ENCODE results near the gene EIPR1. TPM values are rescaled to one million over a fixed set of nuclear protein-coding genes. Genes with fewer than 3 reads are reported as not detected.
"Not testable (repeated sequence)": the region's sequence is repeated elsewhere in the genome, so short reads cannot be mapped to it uniquely, and the experiment has no call there.

EIPR1 gene
- total RNA-seq, 2 donors from 2014 or later: 14.1 to 16.3 TPM

DNA sequence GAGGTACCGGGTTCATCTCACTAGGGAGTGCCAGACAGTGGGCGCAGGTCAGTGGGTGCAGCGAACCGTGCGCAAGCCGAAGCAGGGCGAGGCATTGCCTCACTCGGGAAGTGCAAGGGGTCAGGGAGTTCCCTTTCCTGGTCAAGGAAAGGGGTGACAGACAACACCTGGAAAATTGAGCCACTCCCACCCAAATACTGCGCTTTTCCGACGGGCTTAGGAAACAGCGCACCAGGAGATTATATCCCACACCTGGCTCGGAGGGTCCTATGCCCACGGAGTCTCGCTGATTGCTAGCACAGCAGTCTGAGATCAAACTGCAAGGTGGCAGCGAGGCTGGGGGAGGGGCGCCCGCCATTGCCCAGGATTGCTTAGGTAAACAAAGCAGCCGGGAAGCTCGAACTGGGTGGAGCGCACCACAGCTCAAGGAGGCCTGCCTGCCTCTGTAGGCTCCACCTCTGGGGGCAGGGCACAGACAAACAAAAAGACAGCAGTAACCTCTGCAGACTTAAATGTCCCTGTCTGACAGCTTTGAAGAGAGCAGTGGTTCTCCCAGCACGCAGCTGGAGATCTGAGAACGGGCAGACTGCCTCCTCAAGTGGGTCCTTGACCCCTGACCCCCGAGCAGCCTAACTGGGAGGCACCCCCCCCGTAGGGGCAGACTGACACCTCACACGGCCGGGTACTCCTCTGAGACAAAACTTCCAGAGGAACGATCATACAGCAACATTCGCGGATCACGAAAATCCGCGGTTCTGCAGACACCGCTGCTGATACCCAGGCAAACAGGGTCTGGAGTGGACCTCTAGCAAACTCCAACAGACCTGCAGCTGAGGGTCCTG lies 8.1 kb downstream of the EIPR1 start:
- intact Hi-C loops (cut with DNase I); DNase-seq (ENCODE audit: low spot score): not testable (repeated sequence)

DNA sequence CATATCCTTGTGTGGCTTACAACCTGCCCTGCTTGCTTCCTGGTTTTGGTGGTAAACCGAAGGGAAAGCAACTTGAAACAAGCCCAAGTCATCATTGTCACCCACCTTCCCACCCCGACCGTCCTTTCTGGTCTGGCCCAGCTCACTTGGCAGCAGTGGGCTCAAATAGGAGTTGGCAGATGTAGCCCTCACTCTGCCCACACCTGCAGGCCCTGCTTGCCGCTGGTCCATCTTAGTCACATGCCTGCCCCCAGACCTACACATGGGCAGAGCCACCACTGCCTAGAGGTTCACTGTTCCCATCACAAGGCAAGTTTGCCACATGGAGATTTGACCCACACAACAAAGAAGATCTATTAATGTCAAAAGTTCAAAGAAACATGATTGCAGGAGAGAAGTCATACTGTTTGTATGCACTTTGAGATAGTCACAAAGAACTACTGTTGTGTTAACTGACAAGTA lies 9.3 kb downstream of the EIPR1 start:
- DNase-seq (ENCODE audit: low spot score): no peak
- intact Hi-C loops (cut with DNase I): no loop called here

DNA sequence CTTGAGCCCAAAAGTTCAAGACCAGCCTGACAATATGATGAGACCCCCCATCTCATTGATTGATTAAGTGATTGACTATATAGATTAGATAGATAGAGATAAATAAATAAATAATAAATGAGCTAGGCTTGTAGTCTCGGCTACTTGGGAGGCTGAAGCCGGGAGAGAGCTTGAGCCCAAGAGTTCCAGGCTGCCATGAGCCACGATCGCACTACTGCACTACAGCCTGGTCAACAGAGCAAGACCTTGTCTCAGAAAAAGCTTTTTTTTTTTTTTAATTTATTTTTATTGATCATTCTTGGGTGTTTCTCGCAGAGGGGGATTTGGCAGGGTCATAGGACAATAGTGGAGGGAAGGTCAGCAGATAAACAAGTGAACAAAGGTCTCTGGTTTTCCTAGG lies 12.4 kb downstream of the EIPR1 start:
- intact Hi-C loops (cut with DNase I): no loop called here
- DNase-seq (ENCODE audit: low spot score): no peak

DNA sequence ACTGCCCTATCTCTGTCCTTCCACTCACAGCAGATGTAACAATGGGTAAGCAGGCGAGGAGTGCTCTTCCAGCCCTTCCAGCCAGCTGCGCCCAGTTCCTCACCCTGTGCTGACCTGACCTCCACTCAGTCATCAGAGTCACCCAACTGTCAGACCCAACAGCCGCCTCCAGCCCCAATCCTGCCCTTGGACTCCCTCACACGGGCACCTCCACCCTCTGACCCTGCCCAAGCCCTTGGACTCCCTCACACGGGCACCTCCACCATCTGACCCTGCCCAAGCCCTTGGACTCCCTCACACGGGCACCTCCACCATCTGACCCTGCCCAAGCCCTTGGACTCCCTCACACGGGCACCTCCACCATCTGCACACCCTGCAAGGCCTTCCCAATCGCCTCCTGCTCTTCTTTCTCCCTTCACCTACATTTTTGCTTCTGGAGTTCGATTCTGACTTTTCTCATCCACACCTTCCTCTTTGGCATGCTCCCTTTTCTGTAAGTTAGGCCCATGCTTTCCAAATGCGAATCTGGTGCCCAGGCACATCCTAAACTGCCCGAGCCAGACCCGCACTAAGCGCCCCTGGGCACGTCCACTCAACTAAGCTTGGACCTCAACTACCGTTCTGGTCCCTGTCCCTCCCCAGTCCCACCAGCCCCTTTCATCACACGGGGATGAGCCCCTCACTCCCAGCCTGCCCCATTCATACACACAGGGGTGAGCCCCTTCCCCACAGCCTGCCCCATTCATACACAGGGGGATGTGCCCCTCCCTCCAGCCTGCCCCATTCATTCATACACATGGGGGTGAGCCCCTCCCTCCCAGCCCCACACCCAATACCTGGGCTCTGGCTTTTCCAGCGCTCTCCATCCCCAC lies 15.9 kb downstream of the EIPR1 start:
- no peak for DNase-seq (ENCODE audit: low spot score)
- intact Hi-C loops (cut with DNase I): no loop called here

DNA sequence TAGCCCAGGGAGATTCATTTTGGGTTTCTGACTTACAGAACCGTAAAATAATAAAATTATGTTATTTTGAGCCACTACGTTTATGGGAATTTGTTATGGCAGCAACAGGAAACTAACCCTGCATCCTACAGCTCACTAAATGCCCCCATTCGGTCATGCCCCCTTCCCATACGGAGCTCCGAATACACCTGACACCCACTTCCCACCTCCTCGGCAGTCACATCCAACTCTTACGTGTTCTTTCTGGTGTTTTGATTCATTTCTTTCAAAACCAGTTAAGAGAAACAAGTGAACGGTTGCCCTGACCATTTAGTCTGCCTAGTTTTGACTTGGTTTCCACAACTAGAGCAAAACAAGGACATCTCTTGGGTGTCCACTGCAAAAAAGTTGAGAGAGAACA lies 19.7 kb downstream of the EIPR1 start:
- intact Hi-C loops (cut with DNase I): no loop called here
- DNase-seq (ENCODE audit: low spot score): no peak

DNA sequence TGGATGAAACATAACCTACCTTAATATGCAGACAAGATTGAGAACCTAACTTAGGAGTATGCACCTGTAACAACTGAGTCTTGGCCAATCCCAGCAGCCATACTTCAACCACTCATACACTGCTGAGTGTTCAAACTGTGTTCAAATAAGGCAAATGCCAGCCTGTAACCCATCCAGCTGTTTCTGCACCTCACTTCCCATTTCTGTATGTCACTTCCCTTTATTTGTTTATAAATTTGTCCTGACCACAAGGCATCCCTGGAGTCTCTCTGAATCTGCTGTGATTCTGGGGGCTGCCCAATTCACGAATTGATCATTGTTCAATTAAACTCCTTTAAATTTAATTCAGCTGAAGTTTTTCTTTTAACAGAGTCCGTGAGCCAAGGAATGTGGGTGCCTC lies 20.2 kb downstream of the EIPR1 start:
- DNase-seq (ENCODE audit: low spot score); intact Hi-C loops (cut with DNase I): not testable (repeated sequence)

DNA sequence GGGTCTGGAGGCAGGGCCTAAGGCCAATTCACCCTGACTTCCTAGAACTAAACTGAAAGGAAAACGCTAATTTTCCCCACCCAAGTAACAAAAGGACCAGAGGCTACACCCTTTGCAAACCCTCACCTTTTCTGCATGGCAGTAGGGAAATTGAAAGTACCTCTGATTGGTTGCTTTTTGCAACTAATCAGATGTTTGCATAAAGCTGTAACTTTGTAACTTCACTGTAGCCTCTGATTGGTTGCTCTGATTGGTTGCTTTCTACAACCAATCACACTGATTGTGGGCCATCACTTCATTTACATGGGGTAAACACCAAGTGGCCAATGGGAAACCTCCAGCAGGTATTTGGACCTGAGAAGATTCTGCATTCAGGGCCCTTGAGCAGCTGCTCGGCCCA lies 20.8 kb downstream of the EIPR1 start:
- intact Hi-C loops (cut with DNase I): no loop called here

DNA sequence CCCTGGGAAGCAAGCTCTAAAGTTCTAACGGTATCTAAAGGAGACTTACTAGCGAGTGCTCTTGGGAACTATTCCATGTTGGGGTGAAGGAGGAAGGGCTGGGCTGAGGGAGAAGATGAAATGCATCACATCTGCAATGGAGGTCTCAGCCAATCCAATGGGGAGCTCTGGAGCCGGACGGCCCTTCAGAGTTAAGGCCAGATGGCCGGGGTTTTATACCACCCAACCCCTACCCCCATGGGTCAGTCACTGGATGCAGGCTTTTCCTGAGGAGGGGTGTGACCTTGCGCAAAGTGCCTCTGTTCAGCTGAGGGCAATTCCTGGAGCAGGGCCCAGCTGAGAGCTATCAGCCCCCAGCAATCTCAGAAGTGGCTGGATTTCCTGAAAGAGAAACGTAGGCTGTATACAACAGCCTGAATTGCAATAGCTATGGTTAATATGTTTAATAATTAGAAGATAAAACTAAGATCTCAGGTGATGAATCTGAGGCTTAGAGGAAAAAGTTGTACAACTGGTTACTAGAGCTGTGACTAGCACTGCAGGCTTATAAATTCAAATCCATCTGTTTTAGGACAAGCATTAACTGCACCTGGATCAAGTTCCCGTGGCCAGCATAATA lies 21.6 kb downstream of the EIPR1 start:
- no peak for DNase-seq (ENCODE audit: low spot score)
- intact Hi-C loops (cut with DNase I): no loop called here

More for the DNA sequence above, 20.8 kb downstream of the EIPR1 start:
- no peak for DNase-seq (ENCODE audit: low spot score)

DNA sequence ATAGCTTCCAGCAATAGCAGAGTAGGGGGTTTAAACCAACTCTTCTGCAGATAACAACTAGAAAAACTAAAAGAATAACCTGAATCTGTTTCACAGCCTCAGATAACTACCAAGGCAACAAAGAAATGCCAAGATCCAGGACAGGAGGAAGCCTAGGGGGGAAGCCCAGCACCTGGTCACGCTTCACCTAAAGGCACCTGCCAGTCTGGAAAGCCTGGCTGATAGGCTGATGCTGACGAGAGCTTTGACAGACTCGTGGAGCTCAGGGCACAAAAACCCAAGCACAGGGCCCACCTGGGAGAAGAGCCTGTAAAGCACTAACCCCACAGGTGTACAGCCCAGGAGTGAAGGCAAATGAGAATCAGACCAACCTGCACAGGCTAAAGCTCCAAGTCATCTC lies 22.6 kb downstream of the EIPR1 start:
- no peak for DNase-seq (ENCODE audit: low spot score)
- intact Hi-C loops (cut with DNase I): no loop called here

DNA sequence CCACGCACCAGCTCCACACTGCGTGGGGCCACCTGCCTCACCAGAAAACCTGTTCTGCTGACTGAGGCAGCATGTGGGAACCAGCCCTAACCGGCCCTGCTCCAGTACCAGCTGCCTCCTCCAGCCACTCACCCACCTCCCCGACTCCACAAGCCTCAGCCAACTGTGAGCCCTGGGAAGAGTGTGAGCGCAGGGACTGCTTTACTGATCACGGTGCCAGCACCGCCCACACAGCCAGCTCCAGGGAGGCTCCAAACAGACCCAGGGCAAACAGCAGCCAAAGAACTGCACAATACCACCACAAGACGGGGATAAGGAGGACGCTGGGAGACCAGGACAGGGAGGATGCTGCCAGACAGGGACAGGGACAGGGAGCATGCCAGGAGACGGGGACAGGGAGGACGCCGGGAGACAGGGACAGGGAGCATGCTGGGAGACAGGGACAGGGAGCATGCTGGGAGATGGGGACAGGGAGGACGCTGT lies 28.4 kb downstream of the EIPR1 start:
- intact Hi-C loops (cut with DNase I): no loop called here
- no peak for DNase-seq (ENCODE audit: low spot score)

DNA sequence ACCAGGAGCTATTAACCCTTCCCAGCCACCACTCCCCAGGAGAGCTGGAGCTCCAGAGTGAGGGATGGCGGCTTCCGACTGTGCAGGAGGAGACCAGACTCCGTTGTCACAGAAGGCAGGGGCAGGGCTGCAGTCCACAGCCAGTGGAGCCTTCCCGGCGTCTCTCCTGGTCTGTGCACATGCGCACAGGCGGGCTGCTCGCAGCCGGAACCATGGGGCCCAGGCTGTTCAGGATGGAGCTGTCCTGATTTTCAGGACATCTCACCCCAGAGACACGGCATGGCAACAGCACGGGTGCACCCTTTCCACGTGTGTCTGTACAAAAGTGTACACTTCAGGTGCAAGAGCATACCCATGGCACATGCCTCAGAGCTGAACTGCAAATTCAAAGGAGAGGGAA lies 28.9 kb downstream of the EIPR1 start:
- intact Hi-C loops (cut with DNase I): no loop called here
- no peak for DNase-seq (ENCODE audit: low spot score)

DNA sequence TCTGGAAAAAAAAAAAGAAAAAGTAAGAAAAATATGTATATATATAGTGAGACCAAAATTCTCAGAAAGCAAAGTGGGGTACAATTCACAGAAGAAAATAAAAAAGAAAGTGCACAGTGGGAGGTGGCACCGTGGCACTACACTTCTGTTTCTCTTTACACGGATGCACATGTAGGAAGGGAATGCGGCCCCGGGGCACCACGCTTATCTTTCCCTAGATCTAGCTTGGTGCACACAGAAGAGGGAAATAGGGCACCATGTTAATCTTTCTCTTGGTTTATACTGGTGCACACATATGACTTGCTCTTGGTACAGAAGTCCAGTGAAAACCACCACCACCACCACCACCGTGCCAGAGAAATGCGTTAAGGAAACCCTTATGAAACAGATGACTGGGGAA lies 32.0 kb downstream of the EIPR1 start:
- DNase-seq (ENCODE audit: low spot score): no peak

DNA sequence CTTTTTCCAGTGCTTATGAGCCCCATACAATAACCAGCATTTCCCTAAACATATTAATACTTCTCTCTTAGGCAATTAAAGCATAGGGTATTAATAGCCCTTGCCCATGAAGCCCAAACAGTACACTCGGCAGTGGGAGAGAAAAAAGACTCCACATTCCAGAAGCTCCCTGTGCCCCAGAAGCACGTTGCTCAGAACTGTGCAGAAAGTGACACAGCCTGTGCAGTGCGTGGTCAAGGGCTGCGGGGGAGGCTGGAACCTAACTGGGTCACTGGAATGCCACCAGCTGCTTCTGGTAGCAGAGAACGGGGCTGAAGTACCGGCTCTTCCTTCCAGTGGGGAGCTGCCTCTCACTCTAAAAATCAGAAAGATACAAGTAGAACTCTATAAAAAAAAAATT lies 32.7 kb downstream of the EIPR1 start:
- DNase-seq (ENCODE audit: low spot score): no peak
- intact Hi-C loops (cut with DNase I): no loop called here

More for the DNA sequence above, 32.0 kb downstream of the EIPR1 start:
- intact Hi-C loops (cut with DNase I): no loop called here

DNA sequence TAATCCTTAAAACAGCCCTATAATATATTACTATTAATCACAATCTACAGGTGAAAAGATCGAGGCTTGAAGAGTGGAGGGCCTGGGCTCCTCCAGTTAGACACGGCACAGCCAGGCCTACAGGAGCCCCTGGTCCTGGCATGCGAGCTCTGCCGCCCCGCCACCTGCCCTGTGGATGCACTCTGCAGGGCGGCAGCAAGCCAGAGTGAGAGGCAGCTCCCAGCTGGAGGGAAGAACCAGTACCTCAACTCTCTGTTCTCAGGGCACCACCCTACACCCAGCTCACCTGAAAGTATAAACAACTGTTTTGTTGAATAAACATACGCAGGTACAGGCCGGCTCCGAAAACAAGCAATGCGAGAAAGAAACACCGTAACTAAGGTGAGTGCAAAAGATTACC lies 34.6 kb downstream of the EIPR1 start:
- DNase-seq (ENCODE audit: low spot score): no peak
- intact Hi-C loops (cut with DNase I): no loop called here

DNA sequence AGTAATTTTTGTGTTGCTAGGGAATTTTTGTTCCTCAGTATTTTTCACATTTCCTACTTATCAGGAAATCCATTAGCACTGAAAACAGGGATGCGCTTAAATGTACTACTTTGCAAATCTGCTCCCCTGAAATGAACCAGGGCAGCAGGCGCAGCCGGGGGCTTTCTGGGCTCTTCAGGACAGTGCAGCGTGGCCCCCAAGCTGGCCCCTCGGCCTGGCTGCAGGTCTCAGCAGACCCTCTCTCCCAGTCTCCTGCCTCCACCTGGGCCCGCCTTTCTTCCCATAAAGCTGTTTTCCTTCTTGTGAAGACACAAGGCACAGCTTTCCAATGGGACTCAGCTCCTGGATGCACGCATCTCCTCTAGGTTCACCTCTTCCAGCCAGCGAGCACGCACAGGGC lies 35.3 kb downstream of the EIPR1 start:
- no peak for DNase-seq (ENCODE audit: low spot score)
- intact Hi-C loops (cut with DNase I): no loop called here

DNA sequence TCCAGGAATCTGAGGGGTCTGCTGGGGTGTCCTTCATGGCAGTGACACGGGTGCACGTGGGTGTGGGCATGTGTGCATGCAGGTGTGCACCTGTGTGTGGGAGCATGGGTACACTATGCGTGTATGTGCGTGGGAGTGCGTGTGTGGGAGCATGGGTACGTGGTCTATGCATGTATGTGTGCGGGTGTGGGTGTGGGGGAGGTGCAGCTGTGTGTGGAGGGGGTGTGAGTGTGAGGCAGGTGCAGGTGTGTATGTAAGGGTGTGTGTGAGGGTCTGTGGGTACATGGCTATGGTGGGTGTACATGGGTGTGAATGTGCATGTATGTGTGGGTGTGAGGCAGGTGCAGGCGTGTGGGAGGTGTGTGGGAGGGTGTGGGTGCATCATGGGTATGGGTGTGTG lies 36.3 kb downstream of the EIPR1 start:
- intact Hi-C loops (cut with DNase I): no loop called here
- no peak for DNase-seq (ENCODE audit: low spot score)

DNA sequence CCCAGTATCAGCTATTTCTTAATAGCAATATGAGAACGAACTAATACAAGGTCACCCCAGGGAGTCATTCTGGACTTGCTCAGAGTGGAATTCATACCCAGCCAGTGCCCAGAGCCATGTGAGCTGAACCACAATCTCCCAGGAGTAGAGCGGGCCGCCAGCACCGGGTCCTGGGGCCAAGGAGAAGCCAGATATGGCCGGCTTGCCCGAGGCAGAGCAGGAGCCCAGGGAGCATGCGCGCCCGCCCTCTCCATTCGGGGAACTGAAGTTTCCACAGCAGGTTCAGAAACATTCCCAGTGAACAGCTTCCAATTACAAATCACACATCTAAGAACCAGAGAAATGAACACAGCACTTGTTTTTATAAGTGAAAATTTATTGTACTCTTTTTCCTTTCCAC lies 37.5 kb downstream of the EIPR1 start:
- intact Hi-C loops (cut with DNase I): no loop called here
- DNase-seq (ENCODE audit: low spot score): no peak

DNA sequence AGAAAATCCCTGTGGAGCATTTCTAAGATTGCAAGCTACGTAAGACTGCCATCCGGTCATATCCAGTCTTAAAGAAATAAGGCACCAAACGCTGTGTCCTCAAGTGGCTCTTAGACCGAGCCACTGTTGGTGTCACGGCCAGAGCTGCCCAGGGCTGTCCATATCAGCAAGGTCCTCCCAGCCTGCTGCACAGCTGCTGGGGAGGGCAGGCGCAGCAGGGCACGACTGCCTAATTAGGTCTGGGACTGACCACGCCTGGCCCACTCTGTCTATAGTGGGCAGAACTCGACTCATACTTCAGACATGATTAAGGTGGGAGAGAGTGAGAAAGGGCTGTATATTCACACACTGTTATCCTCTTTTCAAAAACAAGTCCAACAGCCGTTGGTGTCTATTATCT lies 39.3 kb downstream of the EIPR1 start:
- intact Hi-C loops (cut with DNase I): no loop called here
- no peak for DNase-seq (ENCODE audit: low spot score)

DNA sequence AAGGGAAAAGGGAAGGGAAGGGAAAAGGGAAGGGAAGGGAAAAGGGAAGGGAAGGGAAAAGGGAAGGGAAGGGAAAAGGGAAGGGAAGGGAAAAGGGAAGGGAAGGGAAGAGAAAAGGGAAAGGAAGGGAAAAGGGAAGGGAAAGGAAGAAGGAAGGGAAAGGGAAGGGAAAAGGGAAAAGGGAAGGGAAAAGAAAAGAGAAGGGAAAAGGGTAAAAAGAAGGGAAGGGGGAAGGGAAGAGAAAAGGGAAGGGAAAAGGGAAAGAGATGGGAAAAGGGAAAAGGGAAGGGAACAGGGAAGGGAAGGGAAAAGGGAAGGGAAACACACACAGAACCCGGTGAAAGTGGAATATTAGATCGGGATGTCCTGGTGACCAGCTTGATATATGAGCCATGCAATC lies 40.8 kb downstream of the EIPR1 start:
- intact Hi-C loops (cut with DNase I): no loop called here
- DNase-seq (ENCODE audit: low spot score): no peak
